Endothelial cell of umbilical vein (primary cell): Measurements from ENCODE around the gene LCT. TPM values are rescaled to one million over a fixed set of nuclear protein-coding genes. Genes with fewer than 3 reads are reported as not detected.

ENCODE experiments used
- BruUV-seq: library from RNA; stranded (reverse); fragments of 400-500 nt; replicated peaks from 2 replicates; lab custom pipeline; 2021; lab: Mats Ljungman, UMichigan
- CTCF ChIA-PET: fragments of 300-600, 350-600 bp; sonication (Branson Sonifier 250); formaldehyde crosslinking; loops from one replicate; lab custom pipeline; 2021; ENCODE audit warnings: antibody characterized with exemption, inconsistent platforms; lab: Charles Lee
- POLR2A ChIA-PET: fragments of 300-600, 350-600 bp; sonication (Branson Sonifier 250); formaldehyde crosslinking; loops from one replicate; lab custom pipeline; 2021; ENCODE audit warnings: antibody characterized with exemption, inconsistent platforms; lab: Charles Lee
- DNase-seq: peaks from one replicate; pipeline ENCODE4 v3.0.0-alpha.2; 2011; ENCODE audit warnings: low read depth, low spot score
- FAIRE-seq: peaks from 2 replicates; lab custom pipeline; 2011; peaks lifted over from hg19 to GRCh38; lab: Jason Lieb, UNC
- H2AFZ ChIP-seq: 2 replicates; pipeline ENCODE4 v1.6.0; 2012; ENCODE audit warnings: low read depth, low read length, control low read depth, inconsistent platforms
- H3K27ac ChIP-seq: 2 replicates; pipeline ENCODE4 v1.5.1; 2011; ENCODE audit warnings: low read depth, mild to moderate bottlenecking, control low read depth, low read length, moderate library complexity; ENCODE audit not compliant: insufficient read depth
- H3K27me3 ChIP-seq, 2 experiments: 2 replicates each; pipeline versions ENCODE4 v1.6.0 to v1.6.1; 2011; ENCODE audit warnings: low read length in 2 of 2, mixed read lengths in 1 of 2; ENCODE audit not compliant: control insufficient read depth in 2 of 2, insufficient read depth in 2 of 2
- H3K36me3 ChIP-seq, 2 experiments: 2 replicates in 1 of 2; 3 replicates in 1 of 2; pipeline ENCODE4 v1.5.1; 2011; ENCODE audit warnings: low read length in 2 of 2, mild to moderate bottlenecking in 1 of 2, moderate library complexity in 1 of 2; ENCODE audit not compliant: control insufficient read depth in 2 of 2, insufficient read depth in 2 of 2; ENCODE audit errors: extremely low read depth in 1 of 2
- H3K4me1 ChIP-seq: 3 replicates; pipeline ENCODE4 v1.5.1; 2011; ENCODE audit warnings: mild to moderate bottlenecking, low read length; ENCODE audit not compliant: control insufficient read depth, insufficient read depth; ENCODE audit errors: extremely low read depth
- H3K4me2 ChIP-seq: 2 replicates; pipeline ENCODE4 v1.6.1; 2011; ENCODE audit warnings: low read length, control low read depth, mixed read lengths; ENCODE audit not compliant: insufficient read depth
- H3K4me3 ChIP-seq, 3 experiments: fragments of 200-600 bp in 1 of 3; sonication (generic), shearing (Covaris generic) in 1 of 3; replicated peaks in 1 of 3; 2 replicates each; pipeline ENCODE4 v1.5.1; 2011 to 2016; ENCODE audit warnings: control low read depth in 3 of 3, low read length in 3 of 3, mild to moderate bottlenecking in 2 of 3, inconsistent platforms in 1 of 3, low read depth in 1 of 3, moderate library complexity in 1 of 3; ENCODE audit not compliant: insufficient read depth in 1 of 3
- H3K79me2 ChIP-seq: 2 replicates; pipeline ENCODE4 v1.6.0; 2012; ENCODE audit warnings: low read length, inconsistent platforms; ENCODE audit not compliant: control insufficient read depth, insufficient read depth
- H3K9ac ChIP-seq: replicated peaks from 2 replicates; pipeline ENCODE3; 2011; ENCODE audit warnings: low read length, control low read depth; ENCODE audit not compliant: insufficient read depth; ENCODE audit errors: extremely low read depth
- H3K9me1 ChIP-seq: replicated peaks from 3 replicates; pipeline ENCODE4 v1.6.0; 2011; ENCODE audit warnings: mild to moderate bottlenecking, low read length; ENCODE audit not compliant: control insufficient read depth, insufficient read depth; ENCODE audit errors: extremely low read depth
- H3K9me3 ChIP-seq: replicated peaks from 2 replicates; pipeline ENCODE4 v1.5.1; 2012; ENCODE audit warnings: low read length, inconsistent platforms; ENCODE audit not compliant: control insufficient read depth, insufficient read depth
- H4K20me1 ChIP-seq: replicated peaks from 2 replicates; pipeline ENCODE3; 2011; ENCODE audit warnings: mild to moderate bottlenecking, low read length; ENCODE audit not compliant: control insufficient read depth, insufficient read depth; ENCODE audit errors: extremely low read depth
- CTCF ChIP-seq, 2 donors: IDR thresholded peaks; 1 replicate in 1 of 2; 2 replicates in 1 of 2; pipeline ENCODE4 v1.5.1; 2011; ENCODE audit warnings: low read length in 2 of 2, mild to moderate bottlenecking in 2 of 2, moderate library complexity in 2 of 2, control low read depth in 1 of 2, inconsistent platforms in 1 of 2, low read depth in 1 of 2; ENCODE audit not compliant: insufficient read depth in 1 of 2; ENCODE audit errors: extremely low read depth in 1 of 2
- EZH2 ChIP-seq: IDR thresholded peaks from 2 replicates; pipeline ENCODE4 v1.6.1; 2012; ENCODE audit warnings: borderline replicate concordance, low read depth, mild to moderate bottlenecking, moderate library complexity, low read length, inconsistent platforms; ENCODE audit not compliant: severe bottlenecking
- FOS ChIP-seq: IDR thresholded peaks from 2 replicates; pipeline ENCODE4 v1.6.1; 2011; ENCODE audit warnings: mild to moderate bottlenecking, low read length, moderate library complexity, borderline replicate concordance; ENCODE audit not compliant: insufficient read depth
- GATA2 ChIP-seq: IDR thresholded peaks from 2 replicates; pipeline ENCODE4 v1.7.0; 2011; ENCODE audit warnings: low read depth, mild to moderate bottlenecking, moderate library complexity, mixed read lengths, low read length; ENCODE audit not compliant: insufficient read length, insufficient read depth
- JUN ChIP-seq: IDR thresholded peaks from 2 replicates; pipeline ENCODE4 v1.6.1; 2011; ENCODE audit warnings: borderline replicate concordance, low read depth; ENCODE audit not compliant: insufficient read length, insufficient read depth
- MAX ChIP-seq: IDR thresholded peaks from 2 replicates; pipeline ENCODE4 v1.6.1; 2011; ENCODE audit not compliant: insufficient read depth, insufficient read length
- MYC ChIP-seq: IDR thresholded peaks from one replicate; pipeline ENCODE4 v1.6.1; 2011; ENCODE audit warnings: mild to moderate bottlenecking, low read depth, low read length
- POLR2A ChIP-seq: IDR thresholded peaks from 2 replicates; pipeline ENCODE4 v1.6.1; 2012; ENCODE audit warnings: low read depth, mild to moderate bottlenecking, control low read depth, low read length
- POLR2AphosphoS5 ChIP-seq: IDR thresholded peaks from 2 replicates; pipeline ENCODE4 v1.6.1; 2012; ENCODE audit warnings: low read depth, mild to moderate bottlenecking, control low read depth, low read length, moderate library complexity; ENCODE audit not compliant: insufficient read depth
- dilution Hi-C: fragments of 300-500 bp; cut with MboI; formaldehyde crosslinking; loops from one replicate; pipeline ENCODE4 v1.15.0; 2019; ENCODE audit warnings: low sequenced_read_pairs; ENCODE audit not compliant: extremely low pct_ligation_motif_present
- intact Hi-C: fragments of 100-400 bp; cut with micrococcal nuclease; formaldehyde crosslinking; loops from one replicate; pipeline ENCODE4 v1.10.0; 2022
- polyA plus RNA-seq, 4 experiments: library from polyadenylated mRNA; depleted of rRNA in 3 of 4; stranded (reverse) in 3 of 4; unstranded in 1 of 4; fragments of >200 nt; gene quantifications; 2 replicates each; pipeline versions ENCODE4 v1.2.1 to v1.2.3, GENCODE V29; 2011 to 2012; ENCODE audit warnings: missing spikeins in 1 of 4
- total RNA-seq: library from RNA; stranded (reverse); gene quantifications from 2 replicates; pipeline ENCODE4 v1.2.3, GENCODE V29; 2021

Gene LCT
- total and polyA plus RNA-seq, 2 donors (not counting 3 experiments of a cell fraction or from before 2014, with no cell fraction given), result 0.07 TPM; not detected in 1

GRCh38 chr2:135825131-135825530 is 11.9 kb downstream of the LCT start:
- CTCF ChIA-PET, result interaction anchor here (0.9 to 1.0 kb wide), 2 partner anchors 19 to 28 kb away, joined by 3 read pairs; no protein-coding TSS in a partner anchor
- BruUV-seq, result no TSS peak

More at GRCh38 chr2:135825131-135825530, 11.9 kb downstream of the LCT start:
- POLR2A ChIA-PET, result no interaction called here
- TF ChIP-seq MYC (no peak), FOS (no peak), JUN (no peak), POLR2A (no peak), EZH2 (no peak), CTCF (IDR thresholded peaks at IDR 0.05; ENCODE audit: extremely low read depth in 1 of 2, insufficient read depth in 1 of 2, low read depth in 1 of 2, low read length in 2 of 2) (no peak), MAX (no peak), GATA2 (no peak), POLR2AphosphoS5 (no peak)
- no peak overlapping the region for H2AFZ ChIP-seq
- no peaks in the 10 kb centered on the region for H3K9me3 ChIP-seq
- H3K36me3 ChIP-seq, result no peaks in the 10 kb centered on the region
- H3K27ac ChIP-seq, result no peak overlapping the region
- no peak overlapping the region for H3K9ac ChIP-seq
- dilution Hi-C loops, result no loop called here
- H3K27me3 ChIP-seq, result peaks cover 1 to 4% of the 10 kb centered on the region in 2 experiments
- no peaks in the 10 kb centered on the region for H3K4me1 ChIP-seq
- H3K4me3 ChIP-seq, result no peak overlapping the region
- intact Hi-C loops, result no loop called here
- H3K4me2 ChIP-seq, result no peak overlapping the region
- no peaks in the 10 kb centered on the region for H3K9me1 ChIP-seq
- H3K79me2 ChIP-seq, result no peaks in the 10 kb centered on the region
- H4K20me1 ChIP-seq, result no peaks in the 10 kb centered on the region
- DNase-seq, result no peak
- no peak for FAIRE-seq
